GM19025 (cell line): Measurements from ENCODE around the gene TPRG1L.
"Not testable (repeated sequence)": the region's sequence is repeated elsewhere in the genome, so short reads cannot be mapped to it uniquely, and the experiment has no call there.

Experiments
- ATAC-seq: cut with Tn5 transposase; IDR thresholded peaks from one replicate; pipeline ENCODE4 v1.9.1; 2021; ENCODE audit warnings: mild to moderate bottlenecking, low read depth, moderate library complexity; ENCODE audit not compliant: unreplicated experiment

Gene TPRG1L

DNA sequence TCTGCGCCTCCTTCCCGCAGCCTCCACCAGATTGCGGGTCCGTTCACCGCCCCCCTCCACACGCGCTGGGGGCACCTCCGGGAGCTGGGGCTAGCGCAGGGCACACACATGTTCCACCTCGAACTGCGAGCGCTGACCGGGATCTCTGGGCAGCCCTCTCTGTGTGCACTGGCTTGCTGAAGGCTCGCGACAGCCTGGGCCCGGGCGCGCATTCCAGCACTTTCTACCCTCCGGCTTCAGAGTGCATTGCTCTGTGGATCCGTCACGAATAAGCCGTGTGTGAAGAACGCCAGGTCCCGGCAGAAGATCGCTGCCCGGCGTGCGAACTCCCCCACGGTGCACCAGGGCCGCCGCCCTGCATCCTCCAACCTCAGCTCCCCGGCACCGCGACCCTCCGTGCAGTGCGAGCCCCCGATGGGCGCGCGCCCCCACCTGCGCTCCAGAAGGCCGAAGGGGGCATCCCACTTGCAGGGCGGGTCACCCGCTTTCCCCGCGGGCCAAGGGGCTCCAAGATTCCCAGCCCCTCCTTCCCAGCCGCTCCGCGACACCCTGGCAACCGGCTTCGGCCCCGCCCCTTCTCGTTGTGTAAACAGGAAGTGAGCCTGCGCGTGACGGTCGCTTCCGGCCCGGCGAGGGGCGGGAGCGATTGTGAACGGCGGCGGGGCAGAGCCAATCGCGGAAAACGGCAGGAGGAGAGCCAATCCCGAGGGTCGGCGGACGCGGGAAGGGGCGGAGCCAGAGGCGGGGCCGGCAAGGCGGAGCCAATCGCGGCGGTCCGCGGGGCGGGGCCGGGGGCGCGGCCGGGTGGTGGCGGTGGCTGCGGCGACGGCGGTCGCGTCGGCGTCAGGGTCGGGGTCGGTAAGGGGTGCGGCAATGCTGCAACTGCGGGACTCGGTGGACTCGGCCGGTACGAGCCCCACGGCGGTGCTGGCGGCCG is at the start of gene TPRG1L:
TSS of gene TPRG1L (plus strand) at position 816 of the 937 bp plus-strand sequence. CDS start at position 874, 58 bp downstream.
- peak; percentile 89 for ATAC-seq

DNA sequence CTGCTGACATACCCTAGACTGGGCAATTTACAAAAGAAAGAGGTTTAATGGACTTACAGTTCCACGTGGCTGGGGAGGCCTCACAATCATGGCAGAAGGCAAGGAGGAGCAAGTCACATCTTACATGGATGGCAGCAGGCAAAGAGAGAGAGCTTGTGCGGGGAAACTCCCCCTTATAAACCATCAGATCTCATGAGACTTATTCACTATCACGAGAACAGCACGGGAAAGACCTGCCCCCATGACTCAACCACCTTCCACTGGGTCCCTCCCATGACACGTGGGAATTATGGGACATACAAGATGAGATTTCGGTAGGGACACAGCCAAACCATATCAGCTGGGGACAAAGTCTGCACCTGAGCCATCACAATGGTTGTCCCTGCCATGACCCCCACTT is 49.3 kb upstream of the TPRG1L start:
- not testable (repeated sequence) for ATAC-seq

DNA sequence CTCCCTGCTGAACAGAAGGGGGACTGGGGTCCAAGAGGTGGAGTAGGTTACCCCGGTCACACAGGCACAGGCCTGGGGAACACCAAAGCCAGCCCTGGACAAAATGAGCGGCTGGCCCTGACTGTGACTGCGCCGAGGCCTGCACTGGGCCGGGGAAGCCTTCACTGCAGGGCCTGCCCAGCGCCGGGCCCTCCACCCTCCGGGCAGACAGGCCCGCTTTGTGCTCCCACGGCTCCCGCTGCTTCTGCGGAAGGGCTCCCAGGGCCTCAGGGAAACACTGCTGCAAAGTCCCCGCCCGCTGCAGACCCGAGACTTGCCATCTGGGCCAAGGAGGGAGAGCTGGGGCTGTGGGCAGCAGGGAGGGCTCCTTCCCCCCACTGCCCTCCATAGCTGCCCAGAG is 48.8 kb upstream of the TPRG1L start:
- ATAC-seq: no peak

DNA sequence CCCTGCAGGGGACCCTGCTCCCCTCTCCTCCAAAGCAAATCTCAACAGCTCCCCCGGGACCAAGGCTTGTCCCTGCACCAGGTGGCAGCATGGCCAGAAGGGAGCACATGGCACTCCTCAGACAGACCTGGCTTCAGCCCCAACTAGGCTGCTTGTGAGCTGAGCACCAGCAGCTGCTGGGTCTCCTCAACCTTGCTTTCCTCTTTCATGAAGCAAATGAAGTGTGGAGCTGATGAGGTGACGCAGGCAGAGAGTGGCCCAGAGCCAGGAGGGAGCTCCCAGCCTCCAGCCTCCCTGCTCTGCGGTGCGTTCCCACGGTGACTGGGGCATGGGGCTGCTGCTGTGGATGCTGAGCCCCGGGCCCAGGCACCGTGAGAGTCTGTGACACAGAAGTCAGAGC is 47.5 kb upstream of the TPRG1L start:
- ATAC-seq: no peak

DNA sequence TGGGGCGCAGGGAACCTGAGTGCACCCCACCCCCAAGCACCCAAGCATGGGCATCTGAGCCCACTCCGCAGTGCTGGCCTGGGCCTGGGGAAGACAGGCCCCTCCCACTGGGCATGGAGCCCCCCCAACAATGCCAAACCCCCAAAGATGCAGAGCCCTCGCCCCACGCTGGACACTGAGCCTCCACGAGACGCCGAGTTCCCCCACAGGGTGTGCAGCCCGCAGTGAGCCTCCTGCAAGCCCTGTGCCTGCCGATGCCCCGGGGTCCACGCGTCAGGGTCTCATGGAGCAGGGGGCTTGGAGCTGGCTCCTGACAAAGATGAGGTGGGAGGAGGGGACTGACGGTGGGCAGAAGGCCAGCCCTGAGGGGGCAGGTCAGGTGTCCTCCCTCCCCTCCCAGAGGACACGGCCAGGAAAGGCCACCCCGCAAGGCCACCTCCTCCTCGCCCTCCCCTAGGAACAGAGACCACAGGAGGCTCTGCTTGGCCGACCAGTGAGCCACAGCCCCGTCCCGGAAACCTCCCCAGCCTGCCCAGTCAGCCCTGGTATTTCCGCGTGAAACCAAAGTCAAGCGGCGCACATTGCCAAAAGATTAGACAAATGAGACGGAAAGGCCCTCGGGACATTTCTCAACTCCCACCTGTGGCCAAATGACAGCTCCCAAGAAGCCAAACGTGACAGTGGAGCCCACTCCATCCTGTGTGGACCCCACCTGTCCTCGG is 46.9 kb upstream of the TPRG1L start:
- ATAC-seq: no peak

DNA sequence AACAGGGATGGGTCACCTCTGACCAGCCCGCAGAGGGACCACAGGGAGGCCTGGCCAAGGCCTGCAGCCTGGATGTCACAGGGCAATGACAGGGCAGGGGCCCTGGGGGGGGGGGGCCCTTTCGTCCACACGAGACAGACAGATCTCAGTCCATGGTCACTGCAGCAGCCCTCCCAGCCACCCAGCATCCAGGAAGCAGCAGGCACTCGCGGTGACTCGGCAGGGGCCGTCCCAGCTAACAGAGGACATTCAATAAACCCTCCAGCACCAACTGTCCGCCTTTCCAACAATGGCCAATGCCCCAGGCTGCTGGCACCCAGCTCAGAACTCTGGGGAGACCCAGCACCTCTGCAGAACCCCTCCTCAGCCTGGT is 46.4 kb upstream of the TPRG1L start:
- ATAC-seq: no peak

DNA sequence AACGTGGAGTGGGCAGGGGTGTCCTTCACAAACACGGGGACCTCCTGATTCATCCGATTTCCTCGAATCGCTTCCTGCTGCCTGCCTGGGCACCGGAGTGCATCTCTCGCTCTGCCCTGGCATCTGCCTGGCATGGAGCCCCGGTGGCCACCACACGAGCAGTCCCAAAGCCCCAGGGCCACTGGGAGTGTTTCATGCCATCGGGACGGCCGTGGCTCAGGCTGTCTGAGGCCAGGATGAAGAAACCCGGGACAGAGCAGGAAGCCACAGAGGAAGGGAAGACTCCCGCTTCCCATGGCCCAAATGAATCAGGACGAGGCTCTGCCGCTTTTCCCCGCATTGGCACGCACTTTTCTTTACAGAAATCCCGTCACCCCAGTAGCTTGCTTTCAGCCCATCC is 45.9 kb upstream of the TPRG1L start:
- ATAC-seq: no peak

DNA sequence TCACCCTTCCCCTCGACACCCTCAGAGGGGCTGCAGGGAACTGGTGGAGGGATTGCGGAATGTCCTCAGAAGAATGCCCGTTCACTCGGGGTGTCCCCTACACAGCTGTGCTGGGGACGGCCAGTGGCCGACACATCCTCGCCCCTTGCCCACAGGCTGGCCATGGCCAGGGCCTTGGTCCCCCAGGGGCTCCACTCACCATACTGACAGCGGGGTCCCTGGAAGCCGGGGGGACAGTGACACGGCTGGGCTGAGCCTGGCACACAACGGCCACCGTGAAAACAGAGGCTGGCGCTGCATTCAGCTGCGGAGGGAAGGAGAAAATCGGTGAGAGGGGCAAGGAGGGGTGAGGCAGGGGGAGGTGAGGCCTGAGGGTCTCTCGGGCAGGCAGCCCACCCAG is 45.2 kb upstream of the TPRG1L start:
- ATAC-seq: no peak

DNA sequence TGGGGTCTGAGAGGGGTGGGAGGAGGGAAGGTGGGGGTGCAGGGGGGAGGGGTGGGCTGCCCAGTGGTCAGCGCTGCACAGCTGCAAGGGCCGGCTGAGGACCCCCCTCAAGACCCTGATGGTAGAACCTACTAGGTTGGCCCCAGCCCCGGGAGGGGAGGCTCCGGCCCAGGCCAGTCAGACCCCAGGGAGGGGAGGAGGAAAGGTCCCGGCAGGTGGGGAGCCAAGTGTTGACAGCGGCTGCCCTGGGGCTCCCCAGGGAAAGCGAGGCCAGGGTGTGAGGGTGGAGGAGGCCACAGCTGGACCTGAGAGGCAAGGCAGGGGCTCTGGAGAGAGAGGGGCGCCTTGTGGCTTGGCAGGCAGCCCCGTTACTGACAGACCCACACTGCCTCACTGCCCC is 44.6 kb upstream of the TPRG1L start:
- no peak for ATAC-seq

DNA sequence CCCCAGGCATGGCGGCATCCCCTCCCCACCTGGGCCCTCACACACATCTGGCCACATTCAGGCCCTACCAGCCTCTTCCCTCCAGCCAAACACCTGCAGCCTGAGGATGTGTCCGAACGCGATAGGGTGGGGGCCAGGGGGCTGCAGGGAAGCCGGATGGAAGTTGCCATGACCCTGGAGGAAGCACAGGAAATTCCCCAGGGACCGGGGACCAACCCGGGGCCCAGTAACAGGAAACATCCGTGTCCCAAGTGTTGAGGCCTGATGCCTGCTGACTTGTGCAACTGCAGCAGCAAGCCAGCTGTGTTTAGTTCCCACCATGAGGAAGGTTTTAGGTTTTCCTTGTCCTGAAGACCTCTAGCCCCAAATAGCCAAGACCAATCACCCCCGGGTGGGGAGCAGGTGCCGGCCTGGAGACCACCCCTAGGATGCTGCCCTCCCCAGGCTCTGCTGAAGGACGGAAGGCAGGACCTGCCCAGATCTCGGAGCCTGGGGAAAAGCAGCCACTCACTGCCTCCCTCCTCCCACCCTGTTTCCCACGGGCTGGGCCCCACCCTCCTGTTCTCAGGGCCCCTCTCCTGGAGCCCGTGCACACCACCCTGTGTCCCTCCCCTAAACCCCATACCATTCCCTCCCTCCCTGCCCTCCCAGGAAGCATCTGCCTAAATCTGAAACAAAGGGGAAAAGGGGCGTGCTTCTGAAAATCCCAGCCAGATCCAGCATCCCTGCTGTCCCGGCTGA is 43.3 kb upstream of the TPRG1L start:
- ATAC-seq: no peak

DNA sequence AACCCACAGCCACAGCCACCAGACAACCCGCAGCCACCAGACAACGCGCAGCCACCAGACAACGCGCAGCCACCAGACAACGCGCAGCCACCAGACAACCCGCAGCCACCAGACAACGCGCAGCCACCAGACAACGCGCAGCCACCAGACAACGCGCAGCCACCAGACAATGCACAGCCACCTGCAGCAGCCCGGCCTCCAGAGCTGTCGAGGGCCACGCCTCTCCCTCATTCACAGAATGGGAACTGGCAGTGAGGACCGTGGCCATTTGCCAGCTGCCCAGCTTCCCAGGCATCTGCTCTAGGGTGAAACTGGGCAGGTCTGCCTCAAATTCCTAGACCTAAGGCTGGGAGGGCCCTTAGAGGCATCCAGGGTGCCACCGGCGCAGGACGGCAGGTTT is 41.1 kb upstream of the TPRG1L start:
- not testable (repeated sequence) for ATAC-seq

DNA sequence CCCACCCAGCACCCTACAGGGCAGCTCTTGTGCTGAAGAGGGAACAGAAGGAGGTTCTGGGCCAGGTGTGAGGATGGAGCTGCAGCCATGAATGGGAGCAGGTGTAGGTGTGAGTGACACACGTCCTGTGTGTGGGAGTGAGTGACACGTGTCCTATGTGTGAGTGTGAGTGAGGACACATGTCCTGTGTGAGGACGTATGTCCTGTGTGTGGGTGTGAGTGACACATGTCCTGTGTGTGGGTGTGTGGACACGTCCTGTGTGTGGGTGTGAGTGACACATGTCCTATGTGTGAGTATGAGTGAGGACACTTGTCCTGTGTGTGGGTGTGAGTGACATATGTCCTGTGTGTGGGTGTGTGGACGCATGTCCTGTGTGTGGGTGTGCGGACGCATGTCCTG is 39.9 kb upstream of the TPRG1L start:
- no peak for ATAC-seq

DNA sequence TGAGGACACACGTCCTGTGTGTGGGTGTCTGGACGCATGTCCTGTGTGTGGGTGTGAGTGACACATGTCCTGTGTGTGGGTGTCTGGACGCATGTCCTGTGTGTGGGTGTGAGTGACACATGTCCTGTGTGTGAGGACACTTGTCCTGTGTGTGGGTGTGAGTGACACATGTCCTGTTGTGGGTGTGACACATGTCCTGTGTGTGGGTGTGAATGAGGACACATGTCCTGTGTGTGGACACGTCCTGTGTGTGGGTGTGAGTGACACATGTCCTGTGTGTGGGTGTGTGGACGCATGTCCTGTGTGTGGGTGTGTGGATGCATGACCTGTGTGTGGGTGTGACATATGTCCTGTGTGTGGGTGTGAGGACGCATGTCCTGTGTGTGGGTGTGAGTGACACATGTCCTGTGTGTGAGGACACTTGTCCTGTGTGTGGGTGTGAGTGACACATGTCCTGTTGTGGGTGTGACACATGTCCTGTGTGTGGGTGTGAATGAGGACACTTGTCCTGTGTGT is 39.4 kb upstream of the TPRG1L start:
- ATAC-seq: not testable (repeated sequence)

DNA sequence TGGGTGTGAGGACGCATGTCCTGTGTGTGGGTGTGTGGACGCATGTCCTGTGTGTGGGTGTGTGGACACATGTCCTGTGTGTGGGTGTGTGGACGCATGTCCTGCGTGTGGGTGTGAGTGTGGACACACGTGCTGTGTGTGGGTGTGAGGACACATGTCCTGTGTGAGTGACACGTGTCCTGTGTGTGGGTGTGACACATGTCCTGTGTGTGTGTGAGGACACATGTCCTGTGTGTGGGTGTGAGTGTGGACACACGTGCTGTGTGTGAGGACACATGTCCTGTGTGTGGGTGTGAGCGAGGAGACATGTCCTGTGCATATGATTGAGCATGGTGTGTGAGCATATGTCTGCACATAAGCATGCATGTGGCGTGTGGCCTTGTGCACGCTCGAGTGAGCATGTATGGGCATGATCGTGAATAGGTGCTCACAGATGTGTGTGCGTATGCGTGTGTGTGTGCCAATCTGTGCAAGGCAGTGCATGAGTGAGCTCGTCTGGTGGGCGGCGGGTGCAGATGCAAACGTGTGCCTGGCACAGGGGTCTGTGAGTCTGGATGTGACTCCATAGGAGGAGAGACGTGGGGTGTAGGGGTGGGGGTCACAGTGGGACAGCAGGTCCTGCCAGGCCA is 38.8 kb upstream of the TPRG1L start:
- no peak for ATAC-seq

DNA sequence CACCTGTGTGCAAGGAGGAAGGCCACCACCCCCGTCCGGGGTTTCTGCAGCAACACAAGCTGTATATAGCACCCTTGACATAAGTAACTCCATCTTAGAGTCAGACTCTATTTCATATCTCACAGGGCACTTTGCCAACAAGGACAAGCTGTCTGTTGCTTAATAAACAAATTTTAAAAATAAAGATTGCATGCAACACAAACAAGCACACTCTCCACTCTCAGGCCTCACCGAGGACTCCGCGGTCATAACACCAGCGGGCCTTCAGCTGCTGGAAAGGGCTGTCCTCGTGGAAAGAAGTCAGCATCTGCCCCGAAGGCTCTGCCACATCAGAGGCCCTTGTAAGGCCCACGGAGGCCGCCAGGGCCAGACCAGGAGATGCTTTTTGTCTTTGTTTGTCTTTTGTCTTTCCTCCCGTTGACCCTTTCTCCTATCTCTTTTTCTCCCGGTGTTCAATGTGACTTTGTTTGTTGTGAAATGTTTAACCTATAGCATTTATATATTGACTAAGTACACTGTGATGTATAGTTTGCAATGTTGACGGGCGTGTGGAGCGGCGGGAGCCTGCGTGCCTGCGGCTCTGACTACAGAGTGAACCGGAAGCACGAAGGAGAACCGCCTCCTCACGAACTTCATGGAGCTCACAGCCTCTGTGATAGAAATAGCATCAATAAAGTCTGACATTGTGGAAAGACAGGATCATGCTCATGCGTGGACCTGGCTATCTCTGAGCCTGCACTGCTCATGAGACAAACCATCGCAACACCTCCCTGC is 37.6 kb upstream of the TPRG1L start:
- ATAC-seq: no peak

DNA sequence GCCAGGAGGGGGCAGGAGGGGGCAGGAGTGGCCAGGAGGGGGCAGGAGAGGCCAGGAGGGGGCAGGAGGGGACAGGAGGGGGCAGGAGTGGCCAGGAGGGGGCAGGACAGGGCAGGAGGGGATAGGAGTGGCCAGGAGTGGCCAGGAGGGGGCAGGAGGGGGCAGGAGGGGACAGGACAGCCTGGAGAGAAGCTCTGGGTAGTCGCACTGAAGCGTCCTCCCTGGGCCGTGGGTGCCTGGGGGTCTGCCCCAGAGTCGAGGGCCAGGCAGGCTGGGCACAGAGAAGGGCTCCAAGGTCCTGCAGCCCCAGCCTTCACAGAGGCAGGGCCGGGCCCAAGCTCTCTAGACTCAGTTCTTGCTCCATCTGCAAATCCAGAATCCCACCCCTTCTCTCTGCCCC is 36.4 kb upstream of the TPRG1L start:
- no peak for ATAC-seq

DNA sequence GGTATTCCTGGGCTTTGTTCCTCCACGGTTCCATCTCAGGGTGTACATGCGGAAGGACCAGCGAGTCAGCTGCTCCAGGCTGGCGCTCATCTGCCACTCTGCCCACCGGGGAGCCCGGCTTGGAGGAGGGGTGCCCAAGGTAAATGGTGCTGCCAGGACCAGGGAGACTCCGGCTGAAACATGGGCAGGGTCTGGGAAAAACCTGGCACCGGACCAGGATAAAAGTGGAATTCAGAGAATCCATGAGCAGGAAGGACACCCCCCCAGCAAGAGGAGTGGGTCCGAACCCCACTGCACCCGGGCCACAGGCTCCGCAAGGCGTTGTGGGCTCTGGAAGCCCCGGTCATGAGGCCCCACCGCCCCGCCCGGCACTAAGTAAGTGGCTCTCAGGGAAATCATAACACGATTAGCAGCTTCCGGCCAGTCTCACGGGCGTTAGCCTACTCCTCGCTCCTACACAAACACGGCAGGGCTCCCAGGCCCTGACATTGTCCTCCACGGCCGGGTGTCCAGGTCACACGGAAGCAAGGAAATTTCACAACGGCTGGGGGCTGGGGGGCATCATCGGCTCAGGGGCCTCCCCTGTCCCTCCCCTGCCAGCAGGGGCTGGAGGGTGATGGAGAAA is 34.6 kb upstream of the TPRG1L start:
- no peak for ATAC-seq

DNA sequence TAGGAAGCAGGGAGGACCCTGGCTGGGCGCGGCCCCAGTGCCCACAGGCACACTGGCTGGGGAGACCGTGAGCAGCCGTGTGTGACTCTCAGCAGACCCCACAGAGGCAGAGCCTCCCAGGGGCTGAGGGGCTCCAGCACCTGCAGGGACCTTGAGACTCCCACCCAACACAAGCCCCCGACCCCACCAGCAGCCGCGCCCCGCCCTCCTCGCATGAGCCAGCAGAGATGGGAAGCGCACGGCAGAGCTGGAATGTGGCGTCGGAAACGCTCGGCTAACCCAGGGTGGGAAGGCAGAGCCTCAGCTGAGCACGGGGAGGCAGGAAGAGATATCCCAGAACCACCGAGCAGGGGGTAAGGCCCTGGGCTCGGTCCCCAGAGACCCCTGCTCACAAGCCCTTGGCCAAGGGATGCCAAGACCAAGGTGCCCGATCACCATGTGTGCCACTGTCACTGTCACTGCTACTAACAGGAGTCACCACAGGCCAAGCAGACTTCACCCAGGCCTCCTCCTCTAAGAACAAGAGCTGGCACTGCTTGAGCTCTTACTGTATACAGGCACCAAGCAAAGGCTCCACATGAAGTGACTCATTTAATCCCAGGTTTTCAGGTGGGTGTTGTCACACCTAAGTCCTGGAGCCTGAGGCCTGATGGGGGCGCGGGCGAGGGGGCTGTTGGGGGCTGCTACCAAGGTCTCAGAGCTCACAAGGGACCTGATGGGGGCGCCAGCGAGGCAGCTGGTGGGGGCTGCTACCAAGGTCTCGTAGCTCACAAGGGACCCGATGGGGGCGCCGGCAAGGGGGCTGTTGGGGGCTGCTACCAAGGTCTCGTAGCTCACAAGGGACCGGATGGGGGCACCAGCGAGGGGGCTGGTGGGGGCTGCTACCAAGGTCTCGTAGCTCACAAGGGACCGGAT is 33.6 kb upstream of the TPRG1L start:
- ATAC-seq: no peak
